A549 (cell line): ENCODE results near the gene TTC7B.

ENCODE experiments used
- BHLHE40 ChIP-seq: IDR thresholded peaks from 2 replicates; pipeline ENCODE4 v1.6.1; 2012; ENCODE audit warnings: low read depth, low read length, inconsistent platforms
- CEBPB ChIP-seq, 2 experiments: fragments of >200 bp in 1 of 2; sonication (Bioruptor Twin) in 1 of 2; formaldehyde crosslinking in 1 of 2; IDR thresholded peaks; 2 replicates each; pipeline ENCODE4 v1.6.1; 2012 to 2016
- JUNB ChIP-seq: fragments of >200 bp; sonication (Bioruptor Twin); formaldehyde crosslinking; IDR thresholded peaks from 2 replicates; pipeline ENCODE4 v1.6.1; 2016
- POLR2A ChIP-seq: IDR thresholded peaks from 2 replicates; pipeline ENCODE4 v1.6.1; 2012; ENCODE audit warnings: mild to moderate bottlenecking, low read length
- POLR2AphosphoS2 ChIP-seq: conservative IDR thresholded peaks from 2 replicates; pipeline ENCODE4 v1.6.1; 2012; ENCODE audit warnings: low read length, improper control_type of control experiment, inconsistent platforms
- SREBF2 ChIP-seq: fragments of 450-650 bp; IDR thresholded peaks from 2 replicates; pipeline ENCODE4 v1.6.1; 2014; ENCODE audit warnings: mild to moderate bottlenecking, moderate library complexity
- ZNF302 ChIP-seq: fragments of 250-450 bp; sonication (Bioruptor Pico); IDR thresholded peaks from 2 replicates; pipeline ENCODE4 v1.9.0; 2021; ENCODE audit warnings: inconsistent platforms, mild to moderate bottlenecking, moderate library complexity
- TF ChIP-seq, protein P1 (sequence below): fragments of >200 bp; sonication (Bioruptor Twin); formaldehyde crosslinking; IDR thresholded peaks from 3 replicates; pipeline ENCODE4 v1.5.1; 2016

DNA sequence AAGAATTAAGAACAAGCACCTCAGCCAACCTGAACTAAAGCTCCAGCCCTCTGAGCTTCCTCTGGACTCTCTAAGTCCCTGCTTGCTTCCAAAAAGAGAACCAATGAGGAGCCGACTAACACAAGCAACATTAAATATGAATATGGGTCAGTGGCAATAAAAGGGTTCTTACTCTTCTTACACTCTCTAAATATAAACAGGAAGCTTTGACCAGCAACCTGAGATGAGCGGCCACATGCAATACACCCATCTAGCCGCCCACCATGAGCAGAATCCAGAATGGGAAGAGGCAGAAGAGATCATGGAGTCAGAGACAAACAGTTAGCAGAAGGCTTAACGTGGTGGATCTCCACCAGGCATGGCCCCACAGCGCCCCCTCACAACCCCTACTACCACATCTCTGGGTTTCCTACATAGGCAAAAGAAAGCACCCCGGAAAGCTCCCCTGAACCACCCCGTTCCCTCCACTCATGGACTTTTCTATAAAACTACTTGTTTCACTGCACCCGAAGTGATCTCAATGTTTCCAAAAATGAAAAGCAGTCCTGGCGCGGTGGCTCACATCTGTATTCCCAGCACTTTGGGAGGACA, 59.4 kb downstream of the TTC7B start:
- TF ChIP-seq JUNB, result no peak
- TF ChIP-seq, protein P1, sequence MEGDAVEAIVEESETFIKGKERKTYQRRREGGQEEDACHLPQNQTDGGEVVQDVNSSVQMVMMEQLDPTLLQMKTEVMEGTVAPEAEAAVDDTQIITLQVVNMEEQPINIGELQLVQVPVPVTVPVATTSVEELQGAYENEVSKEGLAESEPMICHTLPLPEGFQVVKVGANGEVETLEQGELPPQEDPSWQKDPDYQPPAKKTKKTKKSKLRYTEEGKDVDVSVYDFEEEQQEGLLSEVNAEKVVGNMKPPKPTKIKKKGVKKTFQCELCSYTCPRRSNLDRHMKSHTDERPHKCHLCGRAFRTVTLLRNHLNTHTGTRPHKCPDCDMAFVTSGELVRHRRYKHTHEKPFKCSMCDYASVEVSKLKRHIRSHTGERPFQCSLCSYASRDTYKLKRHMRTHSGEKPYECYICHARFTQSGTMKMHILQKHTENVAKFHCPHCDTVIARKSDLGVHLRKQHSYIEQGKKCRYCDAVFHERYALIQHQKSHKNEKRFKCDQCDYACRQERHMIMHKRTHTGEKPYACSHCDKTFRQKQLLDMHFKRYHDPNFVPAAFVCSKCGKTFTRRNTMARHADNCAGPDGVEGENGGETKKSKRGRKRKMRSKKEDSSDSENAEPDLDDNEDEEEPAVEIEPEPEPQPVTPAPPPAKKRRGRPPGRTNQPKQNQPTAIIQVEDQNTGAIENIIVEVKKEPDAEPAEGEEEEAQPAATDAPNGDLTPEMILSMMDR, result no peak
- TF ChIP-seq POLR2A, result no peak
- no peak for TF ChIP-seq POLR2AphosphoS2
- no peak for TF ChIP-seq BHLHE40
- no peak for TF ChIP-seq CEBPB (IDR thresholded peaks at IDR 0.05)
- no peak for TF ChIP-seq SREBF2
- no peak for TF ChIP-seq ZNF302
